ENCODE results near the gene PTPRK. TPM values are rescaled to one million over a fixed set of nuclear protein-coding genes. Genes with fewer than 3 reads are reported as not detected.

The PTPRK gene
- total and polyA plus RNA-seq, 2 of the 13 experiments (the other 11 are each of a cell fraction or from before 2014, with no cell fraction given): 43.6 to 98.3 TPM

GRCh38 chr6:128439627-128440026 lies 80.8 kb downstream of the PTPRK start:
- CTCF ChIA-PET (ENCODE audit: low intra/inter-chr PET ratio, low total read pairs): no interaction called here
- no peaks in the 10 kb centered on the region for H3K36me3 ChIP-seq (replicated peaks in 1 of 2; ENCODE audit: control insufficient read depth in 1 of 2, insufficient read depth in 2 of 2, low read length in 2 of 2)
- in situ Hi-C loops (cut with HindIII; ENCODE audit: extremely low pct_ligation_motif_present, low pct_unique_long_range_greater_than_20kb) (no loop called here), intact Hi-C loops (cut with micrococcal nuclease; ENCODE audit: unreplicated experiment) (no loop called here)
- peaks cover 8% of the 10 kb centered on the region; the same call in 1 of the 2 replicates for H4K20me1 ChIP-seq (ENCODE audit: insufficient read depth, low read length)
- no peak overlapping the region for H3K27ac ChIP-seq (ENCODE audit: extremely low read length, insufficient read depth, low read length)
- no peaks in the 10 kb centered on the region for H3K9me3 ChIP-seq (ENCODE audit: low read length)
- peaks cover 66% of the 10 kb centered on the region for H3K79me2 ChIP-seq (ENCODE audit: insufficient read depth, low read length)
- TF ChIP-seq ZNF746 (CRISPR knock-in tag; IDR thresholded peaks at IDR 0.05) (no peak), ZNF619 (CRISPR knock-in tag; IDR thresholded peaks at IDR 0.05) (no peak), GFI1 (CRISPR knock-in tag; IDR thresholded peaks at IDR 0.05; ENCODE audit: borderline replicate concordance) (no peak), AHDC1 (CRISPR knock-in tag; IDR thresholded peaks at IDR 0.05; ENCODE audit: borderline replicate concordance) (no peak), KLF11 (CRISPR knock-in tag; IDR thresholded peaks at IDR 0.05) (no peak), RFX1 (IDR thresholded peaks at IDR 0.05) (no peak), CC2D1A (CRISPR knock-in tag; IDR thresholded peaks at IDR 0.05) (no peak), ZNF773 (CRISPR knock-in tag; IDR thresholded peaks at IDR 0.05; ENCODE audit: borderline replicate concordance) (no peak), ZFX (CRISPR knock-in tag; IDR thresholded peaks at IDR 0.05; ENCODE audit: low read depth) (no peak)
- no peak overlapping the region for H2AFZ ChIP-seq (ENCODE audit: low read length)
- peaks cover 12% of the 10 kb centered on the region for H3K4me1 ChIP-seq (ENCODE audit: insufficient read depth, low read length)
- ATAC-seq (no peak), FAIRE-seq (no peak), DNase-seq (ENCODE audit: low spot score) (no peak)
- no peak overlapping the region for H3K9ac ChIP-seq (ENCODE audit: insufficient read depth, low read depth, low read length)
- H3K4me3 ChIP-seq (replicated peaks in 1 of 3; ENCODE audit: insufficient read depth in 1 of 3, low read depth in 2 of 3, low read length in 3 of 3): no peak overlapping the region
- POLR2A ChIA-PET: no interaction called here
- no TSS peak for BruUV-seq (replicated peaks)
- H3K4me2 ChIP-seq (ENCODE audit: low read depth, low read length): no peak overlapping the region
- no peaks in the 10 kb centered on the region for H3K27me3 ChIP-seq (ENCODE audit: control insufficient read depth in 1 of 2, insufficient read depth in 2 of 2, low read length in 2 of 2)

Measured in HepG2 (cell line).